PC-9 (cell line): ENCODE data around the gene CLPSL2.

Experiments
- CTCF ChIP-seq: fragments of 200-600 bp; sonication (generic); conservative IDR thresholded peaks from 2 replicates; pipeline ENCODE4 v1.6.1; 2017; ENCODE audit warnings: mixed run types, antibody characterized with exemption, mild to moderate bottlenecking, moderate library complexity
- EZH2 ChIP-seq: fragments of 200-600 bp; sonication (generic); IDR thresholded peaks from 2 replicates; pipeline ENCODE4 v1.8.0; 2017; ENCODE audit warnings: antibody characterized with exemption, low read depth

- TF ChIP-seq CTCF (no peak), EZH2 (no peak)
Observed at GRCh38 chr6:35787266-35788218, 11.1 kb downstream of the CLPSL2 start.
